ENCODE data around the gene RAB3IL1. TPM values are rescaled to one million over a fixed set of nuclear protein-coding genes. Genes with fewer than 3 reads are reported as not detected.

RAB3IL1 gene
- total RNA-seq, 1 experiment from 2014 or later: 2.3 TPM

- BruUV-seq (replicated peaks): no TSS peak
- DNase-seq (ENCODE audit: unreplicated experiment): no peak
These were observed 1.0 kb upstream of the RAB3IL1 start for GRCh38 chr11:61918251-61918937.

DNA sequence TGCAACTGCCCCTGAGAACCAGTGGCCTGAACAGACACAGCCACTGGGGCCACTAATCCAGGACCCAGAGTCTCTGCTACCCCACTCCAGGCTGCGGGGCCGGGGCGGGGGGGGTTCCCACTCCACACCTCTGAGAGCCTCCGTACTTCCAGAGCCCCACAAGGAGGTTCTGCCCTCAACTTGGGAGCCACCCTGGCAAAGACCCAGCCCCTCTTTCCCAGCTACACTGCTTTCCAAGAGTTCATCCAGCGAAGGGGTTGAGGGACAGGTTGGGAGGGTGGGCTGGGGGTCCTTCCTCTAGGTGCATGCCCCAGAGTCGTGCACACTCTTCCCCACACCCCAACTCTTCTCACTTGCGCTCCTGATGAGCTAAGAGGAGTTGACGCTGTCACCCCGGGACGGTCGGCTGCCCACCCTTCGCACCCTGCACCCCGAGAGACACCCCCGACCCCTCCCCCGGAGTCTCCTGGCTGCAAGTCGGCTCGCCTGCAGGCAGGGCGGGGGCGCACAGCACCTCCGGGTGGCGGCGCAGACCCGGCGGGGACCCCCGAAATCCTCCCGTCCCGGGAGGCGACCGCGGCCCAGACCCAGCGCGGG is 531 bp downstream of the RAB3IL1 start:
- peaks cover 39% of the 10 kb centered on the region for H3K27me3 Mint-ChIP-seq (ENCODE audit: insufficient read depth, unreplicated experiment)
- peak overlapping the region; percentile 77 for H3K4me3 Mint-ChIP-seq (ENCODE audit: unreplicated experiment)
- H3K36me3 Mint-ChIP-seq (ENCODE audit: insufficient read depth, unreplicated experiment): no peaks in the 10 kb centered on the region
- CTCF ChIA-PET: interaction anchor here (0.6 to 1.7 kb wide), 2 partner anchors 19 to 1747 kb away, joined by 3 to 5 read pairs; no protein-coding TSS in a partner anchor
- H3K27ac Mint-ChIP-seq (ENCODE audit: low read depth, unreplicated experiment): no peak overlapping the region
- POLR2A ChIA-PET: no interaction called here
- no peaks in the 10 kb centered on the region for H3K9me3 Mint-ChIP-seq (ENCODE audit: unreplicated experiment)
- no peak for TF ChIP-seq CTCF (IDR thresholded peaks at IDR 0.05; ENCODE audit: unreplicated experiment)
- no TSS peak for BruUV-seq (replicated peaks)
- intact Hi-C loops (cut with micrococcal nuclease): no loop called here
- no peak for DNase-seq (ENCODE audit: unreplicated experiment)
- H3K4me1 Mint-ChIP-seq (ENCODE audit: insufficient read depth, unreplicated experiment): peaks cover 6% of the 10 kb centered on the region

More at GRCh38 chr11:61918251-61918937, 1.0 kb upstream of the RAB3IL1 start:
- CTCF ChIA-PET: interaction anchor here (0.8 to 1.7 kb wide), 3 partner anchors 20 to 189 kb away, joined by 3 to 5 read pairs (median 5); no protein-coding TSS in a partner anchor
- POLR2A ChIA-PET: no interaction called here
- peak overlapping the region; percentile 77 for H3K4me3 Mint-ChIP-seq (ENCODE audit: unreplicated experiment)
- no peak overlapping the region for H3K27ac Mint-ChIP-seq (ENCODE audit: low read depth, unreplicated experiment)
- no peaks in the 10 kb centered on the region for H3K9me3 Mint-ChIP-seq (ENCODE audit: unreplicated experiment)
- H3K36me3 Mint-ChIP-seq (ENCODE audit: insufficient read depth, unreplicated experiment): no peaks in the 10 kb centered on the region
- intact Hi-C loops (cut with micrococcal nuclease): no loop called here
- TF ChIP-seq CTCF (IDR thresholded peaks at IDR 0.05; ENCODE audit: unreplicated experiment): no peak
- peaks cover 6% of the 10 kb centered on the region for H3K4me1 Mint-ChIP-seq (ENCODE audit: insufficient read depth, unreplicated experiment)
- peaks cover 39% of the 10 kb centered on the region for H3K27me3 Mint-ChIP-seq (ENCODE audit: insufficient read depth, unreplicated experiment)

DNA sequence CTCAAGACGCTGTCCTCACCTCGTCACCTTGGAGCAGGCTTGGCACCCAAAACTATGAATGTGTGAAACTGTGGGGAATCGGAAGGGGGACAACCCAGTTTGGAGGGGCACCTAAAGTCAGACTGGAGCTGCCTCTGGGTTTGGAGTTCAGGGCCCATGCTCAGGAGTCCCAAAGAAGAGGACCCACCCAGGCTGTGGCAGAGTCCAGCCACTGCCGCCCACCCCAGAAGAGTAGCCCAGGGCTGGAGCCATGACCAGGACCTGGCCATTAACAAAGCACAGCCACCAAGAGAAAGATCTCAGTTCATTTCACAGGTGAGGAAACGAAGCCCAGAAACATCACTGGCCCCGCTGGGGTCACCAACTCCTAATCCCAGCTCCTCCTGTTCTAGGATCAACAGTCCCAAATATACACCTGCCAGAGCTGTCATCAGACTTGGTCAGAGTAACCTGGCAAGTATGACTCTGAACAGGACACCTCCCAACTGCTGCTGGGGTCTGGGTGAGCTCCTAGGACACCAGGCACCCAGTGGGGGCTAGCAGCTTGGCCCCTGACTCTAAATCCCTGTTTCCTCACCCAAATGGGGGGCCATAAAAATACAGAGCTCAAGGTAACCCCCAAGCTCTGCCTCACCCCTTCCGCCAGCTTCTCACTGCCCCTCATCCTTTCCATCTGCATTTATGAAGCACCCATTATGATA is 2.7 kb downstream of the RAB3IL1 start:
- Mint-ChIP-seq H3K4me1 (ENCODE audit: insufficient read depth, unreplicated experiment) (peaks cover 6% of the 10 kb centered on the region), H3K27ac (ENCODE audit: low read depth, unreplicated experiment) (no peak overlapping the region), H3K4me3 (ENCODE audit: unreplicated experiment) (no peak overlapping the region), H3K27me3 (ENCODE audit: insufficient read depth, unreplicated experiment) (peaks cover 17% of the 10 kb centered on the region), H3K9me3 (ENCODE audit: unreplicated experiment) (no peaks in the 10 kb centered on the region), H3K36me3 (ENCODE audit: insufficient read depth, unreplicated experiment) (no peaks in the 10 kb centered on the region)
- intact Hi-C loops (cut with micrococcal nuclease): no loop called here
- POLR2A ChIA-PET: interaction anchor here (0.6 kb wide), 1 partner anchor 14 kb away, joined by 3 read pairs; no protein-coding TSS in a partner anchor
- TF ChIP-seq CTCF (IDR thresholded peaks at IDR 0.05; ENCODE audit: unreplicated experiment): no peak
- CTCF ChIA-PET: interaction anchor here (1.0 to 2.5 kb wide), 2 partner anchors 33 to 36 kb away, joined by 3 to 19 read pairs; partner anchors contain the start of gene BEST1
- BruUV-seq (replicated peaks): no TSS peak
- no peak for DNase-seq (ENCODE audit: unreplicated experiment)

Data from MCF 10A (cell line).